Tongue (tissue), 2 donors: ENCODE measurements around the gene BRINP1. TPM values are rescaled to one million over a fixed set of nuclear protein-coding genes. Genes with fewer than 3 reads are reported as not detected.

ENCODE experiments used
- DNase-seq: peaks from one replicate; pipeline ENCODE4 v3.0.0-alpha.2; 2015
- total RNA-seq: library from RNA; depleted of rRNA; stranded (reverse); fragments of >200 nt; gene quantifications from one replicate; pipeline ENCODE4 v1.2.3, GENCODE V29; 2014

Gene BRINP1
- total RNA-seq, 1 donor from 2014 or later: 0.31 TPM

DNA sequence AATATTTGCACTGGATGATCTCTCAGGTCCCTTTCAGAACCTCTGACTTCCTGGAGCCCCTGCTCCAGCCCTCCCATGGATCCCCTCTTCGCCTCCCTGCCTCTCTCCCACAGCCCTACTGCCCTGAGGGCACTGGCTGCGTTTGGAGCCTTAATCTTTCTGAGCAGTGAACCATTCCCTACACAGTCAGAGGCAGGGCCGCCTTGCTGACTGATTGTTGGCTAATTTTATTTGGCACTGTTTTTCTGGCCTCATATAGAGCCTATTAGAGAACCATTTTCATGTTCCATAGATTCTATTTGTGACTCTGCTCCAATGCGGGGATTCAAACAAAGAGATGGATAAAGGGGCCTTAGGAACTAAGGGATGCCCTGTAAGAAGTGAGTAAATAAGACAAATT, 91.1 kb downstream of the BRINP1 start:
- no peak for DNase-seq

DNA sequence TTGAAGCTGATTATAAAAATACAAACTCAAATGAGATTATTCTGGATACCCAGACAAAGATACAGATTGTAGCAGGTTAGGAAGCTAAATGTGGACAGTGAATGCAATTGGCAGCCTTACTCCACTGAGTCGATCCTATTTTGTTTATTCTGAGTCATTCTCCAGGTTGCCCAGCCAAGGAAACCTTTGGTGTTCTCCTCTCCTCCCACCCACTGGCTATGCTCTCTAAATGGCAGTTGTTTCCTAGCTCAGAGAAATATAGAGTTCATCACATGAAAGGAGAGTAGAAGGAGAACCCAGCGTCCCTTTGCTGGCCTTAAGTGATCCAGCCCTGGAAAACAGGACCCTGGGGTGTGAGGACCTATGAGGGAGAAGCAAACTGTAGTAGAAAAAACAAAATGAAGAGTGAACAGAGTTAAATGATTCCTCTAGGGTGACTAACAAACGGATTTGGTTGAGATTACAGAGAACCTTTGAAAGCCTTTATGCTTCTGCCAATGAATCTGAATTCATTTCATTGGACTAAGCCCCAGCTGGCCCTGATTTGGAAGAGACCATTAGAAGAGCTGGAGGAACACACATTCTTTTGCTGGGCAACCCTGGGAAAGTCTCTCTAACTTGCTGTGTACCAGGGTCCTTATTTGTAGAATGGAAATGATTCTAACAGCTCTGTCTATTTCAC, 95.1 kb downstream of the BRINP1 start:
- peak; percentile 30 for DNase-seq

DNA sequence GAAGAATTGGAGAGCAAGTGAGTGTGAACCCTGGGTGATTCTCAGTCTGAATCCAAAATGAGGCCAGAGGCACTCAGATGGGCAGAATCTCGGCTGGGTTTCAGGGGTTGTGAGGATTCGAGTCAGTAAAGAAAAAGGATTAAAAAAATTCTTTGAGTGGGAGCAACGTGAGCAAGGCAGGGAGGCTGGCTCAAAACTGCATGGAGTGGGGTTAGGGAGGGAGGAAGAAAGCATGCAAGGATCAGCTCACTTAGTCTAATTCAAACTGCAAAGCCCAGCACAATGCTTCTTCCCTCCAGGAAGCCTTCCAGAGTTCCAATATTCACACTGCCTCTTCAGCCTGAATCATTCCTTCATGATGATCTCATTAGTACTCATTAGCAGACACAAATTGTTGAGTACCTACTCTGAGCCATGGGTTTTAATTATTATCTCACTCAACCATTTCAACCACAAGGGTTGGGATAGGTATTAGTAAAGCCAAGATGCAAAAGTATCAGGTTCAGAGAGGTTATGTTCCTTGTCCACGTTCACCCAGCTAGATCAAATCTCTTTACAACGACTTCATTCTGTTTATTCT, 95.8 kb downstream of the BRINP1 start:
- no peak for DNase-seq

- DNase-seq: peak; percentile 26
Observed at GRCh38 chr9:119272500-119273211, 96.6 kb downstream of the BRINP1 start.

GRCh38 chr9:119268985-119269384, 100.2 kb downstream of the BRINP1 start:
- no peak for DNase-seq

GRCh38 chr9:119264165-119264564, 105.1 kb downstream of the BRINP1 start:
- DNase-seq: no peak

DNA sequence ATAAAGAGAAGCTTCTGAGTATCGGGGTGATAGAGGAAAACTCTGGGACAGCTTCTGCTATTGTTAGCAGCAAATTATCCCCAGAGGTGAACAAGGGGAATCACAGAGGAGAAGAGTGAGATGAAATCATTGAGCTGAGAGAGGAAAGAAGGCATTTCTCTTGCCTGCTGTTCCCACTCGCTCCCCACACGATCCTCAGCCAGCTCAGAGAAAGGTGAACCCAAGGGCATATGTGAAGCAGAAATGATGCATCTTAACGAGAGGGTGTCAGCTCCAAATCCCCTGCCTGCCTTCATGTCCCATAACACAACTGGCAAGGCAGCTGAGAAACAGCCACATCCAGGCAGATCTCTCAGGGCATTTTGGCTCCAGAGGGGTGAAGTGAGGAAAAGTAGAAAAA, 111.6 kb downstream of the BRINP1 start:
- DNase-seq: no peak

GRCh38 chr9:119255116-119255515, 114.1 kb downstream of the BRINP1 start:
- no peak for DNase-seq

DNA sequence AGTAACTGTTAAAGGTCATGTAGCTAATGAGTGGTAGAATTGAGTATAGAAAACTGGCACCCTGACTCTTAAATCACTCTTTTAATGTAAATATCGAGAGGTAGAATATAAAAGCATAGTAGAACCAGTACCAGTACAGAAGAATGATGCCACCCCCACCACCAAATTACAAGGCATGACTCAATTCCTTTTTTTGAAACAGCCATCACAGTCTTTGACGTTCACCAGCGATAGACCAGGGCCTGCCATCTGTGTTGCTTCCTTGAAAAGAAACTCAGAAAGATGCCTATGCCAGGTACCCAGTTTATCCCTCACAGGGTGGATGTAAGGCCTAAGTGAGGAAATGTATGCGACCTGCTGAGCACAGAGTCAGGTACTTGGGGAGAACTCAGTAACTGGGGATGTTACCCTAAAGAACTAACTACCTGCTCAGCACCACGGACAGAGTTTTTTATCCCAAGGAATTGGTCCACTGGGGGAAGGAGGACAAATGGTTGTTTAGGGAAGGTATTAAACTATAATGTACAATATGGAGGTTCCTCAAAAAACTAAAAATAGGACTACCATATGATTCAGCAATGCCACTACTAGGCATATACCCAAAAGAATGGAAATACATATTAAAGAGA, 116.5 kb downstream of the BRINP1 start:
- DNase-seq: no peak

- DNase-seq: no peak
Observed at GRCh38 chr9:119251936-119252335, 117.3 kb downstream of the BRINP1 start.

GRCh38 chr9:119250730-119251129, 118.5 kb downstream of the BRINP1 start:
- DNase-seq: no peak

- DNase-seq: no peak
Observed at GRCh38 chr9:119240546-119240945, 128.7 kb downstream of the BRINP1 start.

DNA sequence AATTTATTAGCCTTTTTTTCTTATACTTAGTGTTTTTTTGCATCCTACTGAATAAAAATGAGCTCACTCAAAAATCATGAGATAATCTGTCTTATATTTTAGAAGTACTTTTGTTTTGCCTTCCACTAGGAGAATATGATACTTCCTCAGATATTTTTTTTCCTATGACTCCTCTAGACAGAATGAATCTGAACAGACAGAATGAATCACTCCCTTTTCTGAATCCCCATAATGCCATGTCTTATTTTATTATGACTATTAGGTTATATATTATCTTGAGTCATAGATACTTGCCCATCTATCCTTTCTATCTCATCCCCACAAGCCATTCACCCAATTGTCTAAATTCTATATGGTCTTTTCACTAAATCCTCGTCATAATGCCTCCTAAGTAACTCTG, 134.6 kb downstream of the BRINP1 start:
- DNase-seq: no peak

- DNase-seq: no peak
Observed at GRCh38 chr9:119227422-119227821, 141.8 kb downstream of the BRINP1 start.

- no peak for DNase-seq
Observed at GRCh38 chr9:119224431-119224830, 144.8 kb downstream of the BRINP1 start.

- DNase-seq: no peak
Observed at GRCh38 chr9:119221276-119221675, 148.0 kb downstream of the BRINP1 start.

DNA sequence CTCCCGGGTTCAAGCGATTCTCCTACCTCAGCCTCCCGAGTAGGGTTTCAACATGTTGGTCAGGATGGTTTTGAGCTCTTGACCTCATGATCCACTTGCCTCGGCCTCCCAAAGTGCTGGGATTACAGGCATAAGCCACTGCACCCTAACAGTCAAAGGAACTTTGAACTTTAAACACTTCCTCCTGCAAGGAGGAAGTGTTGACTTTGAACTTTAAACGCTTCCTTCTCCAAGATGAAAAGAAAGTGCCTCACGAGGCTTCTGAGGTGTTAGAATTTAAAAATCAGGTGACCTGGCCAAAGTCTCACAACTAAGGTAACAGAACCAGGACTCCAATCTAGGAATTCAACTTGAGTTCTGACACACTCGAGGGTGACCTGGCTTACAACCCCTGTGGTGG, 150.9 kb downstream of the BRINP1 start:
- no peak for DNase-seq

DNA sequence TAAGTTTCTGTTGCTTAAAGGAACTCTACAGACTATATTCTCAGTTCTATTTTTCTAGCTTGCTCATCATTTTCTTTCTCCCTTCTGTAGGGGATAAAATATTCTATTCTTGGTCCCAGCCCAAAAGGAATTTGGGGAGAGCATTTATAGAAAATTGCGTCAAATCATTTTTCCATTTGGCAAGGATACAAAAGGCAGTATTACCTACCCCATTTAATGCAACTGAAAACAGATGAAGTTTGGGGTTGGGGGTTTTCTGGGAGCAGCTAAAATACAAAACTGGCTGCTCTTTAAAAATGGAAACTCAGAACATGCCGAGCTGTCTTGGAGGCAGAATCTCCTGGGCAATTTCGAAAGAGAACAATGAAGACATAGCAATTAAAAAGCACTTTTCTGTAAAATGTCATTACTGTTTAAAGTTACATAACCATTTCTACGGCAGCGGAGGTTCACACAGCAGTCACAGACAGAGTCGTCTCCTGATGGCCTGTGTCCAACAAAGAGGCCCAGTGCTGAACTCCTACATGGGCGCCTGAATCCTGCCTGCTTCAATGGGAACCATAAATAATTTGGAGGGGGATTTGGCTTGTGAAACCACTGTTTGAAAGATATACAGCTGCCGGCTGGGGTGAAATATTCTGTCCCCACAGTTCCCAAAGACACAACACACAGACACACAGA, 152.4 kb downstream of the BRINP1 start:
- peak; percentile 88 for DNase-seq

GRCh38 chr9:119215651-119216050, 153.6 kb downstream of the BRINP1 start:
- no peak for DNase-seq

DNA sequence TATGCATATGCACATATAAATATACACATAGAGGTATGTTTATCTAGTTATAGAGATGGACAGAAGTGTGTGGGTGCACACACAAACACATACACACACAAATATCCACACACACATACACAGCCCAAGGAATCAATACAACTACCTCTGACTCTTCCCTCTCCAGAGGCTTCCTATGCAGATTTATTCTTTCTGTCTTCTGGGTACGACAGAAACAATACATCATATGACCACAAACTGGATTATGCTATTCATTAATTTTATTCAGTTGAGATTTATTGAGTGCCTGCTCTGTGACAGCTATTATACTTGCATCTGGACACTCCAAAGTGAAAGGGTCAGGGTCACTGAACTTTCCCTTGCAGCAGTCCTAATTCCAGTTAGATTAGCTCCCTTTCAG, 155.8 kb downstream of the BRINP1 start:
- no peak for DNase-seq

GRCh38 chr9:119197893-119198607, 171.2 kb downstream of the BRINP1 start:
- DNase-seq: no peak

DNA sequence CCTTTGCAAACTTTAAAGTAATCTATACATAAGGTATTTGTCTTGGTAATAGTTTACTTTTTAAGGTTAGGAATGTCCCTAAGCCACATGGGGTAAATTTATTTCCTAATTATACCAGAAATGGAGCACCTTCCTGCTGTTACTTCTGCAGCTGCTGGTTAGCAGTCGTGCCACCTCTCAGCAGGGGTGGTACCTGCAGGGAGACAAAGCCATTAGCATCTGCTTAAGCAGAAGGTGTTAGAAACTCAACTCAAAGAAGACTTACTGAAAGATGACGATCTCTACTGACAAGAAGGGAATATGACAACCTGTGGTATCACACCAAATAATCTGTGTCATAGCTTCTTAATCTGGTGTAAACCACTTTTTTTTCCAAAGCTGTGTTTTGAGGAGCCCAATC, 173.7 kb downstream of the BRINP1 start:
- DNase-seq: no peak
